ENCODE data around the gene STK16. TPM values are rescaled to one million over a fixed set of nuclear protein-coding genes. Genes with fewer than 3 reads are reported as not detected.

STK16 gene
- total RNA-seq, 1 experiment from 2014 or later: 22.0 TPM

- no peaks in the 10 kb centered on the region for H3K27me3 ChIP-seq (replicated peaks; ENCODE audit: insufficient read depth, low read depth, low read length, poor library complexity)
- ChIA-PET POLR2A (ENCODE audit: low non-redundant PET) (no interaction called here), CTCF (no interaction called here)
- H3K4me1 ChIP-seq (ENCODE audit: insufficient read depth, low read length, poor library complexity, severe bottlenecking): peaks cover 23% of the 10 kb centered on the region
- peak overlapping the region; percentile 91 for H3K27ac ChIP-seq (ENCODE audit: low read depth, low read length, poor library complexity, severe bottlenecking)
- DNase-seq (ENCODE audit: low spot score): no peak
- no peaks in the 10 kb centered on the region for H3K9me3 ChIP-seq (ENCODE audit: low read depth, low read length, poor library complexity, severe bottlenecking)
- BruUV-seq (replicated peaks): no TSS peak
- intact Hi-C loops (cut with micrococcal nuclease; ENCODE audit: unreplicated experiment): loop anchor here (5.0 kb wide), 1 partner anchor 39 kb away; the partner anchor contains the start of genes CNPPD1 and RETREG2
- peak overlapping the region; percentile 66 for H3K4me3 ChIP-seq (ENCODE audit: low read depth, low read length, poor library complexity, severe bottlenecking)
- peaks cover 63% of the 10 kb centered on the region for H3K36me3 ChIP-seq (ENCODE audit: insufficient read depth, low read length, poor library complexity, severe bottlenecking)
- TF ChIP-seq EZH2 (IDR thresholded peaks at IDR 0.05; ENCODE audit: borderline replicate concordance, low read depth, low read length, poor library complexity, severe bottlenecking) (no peak), CTCF (conservative IDR thresholded peaks at IDR 0.05; ENCODE audit: low read depth, low read length) (no peak)
Measured at GRCh38 chr2:219215871-219216534, 29.3 kb upstream of the STK16 start.

GRCh38 chr2:219216535-219216915 is 28.8 kb upstream of the STK16 start:
- peak overlapping the region; percentile 91 for H3K27ac ChIP-seq (ENCODE audit: low read depth, low read length, poor library complexity, severe bottlenecking)
- peak overlapping the region; percentile 66 for H3K4me3 ChIP-seq (ENCODE audit: low read depth, low read length, poor library complexity, severe bottlenecking)
- TF ChIP-seq EZH2 (IDR thresholded peaks at IDR 0.05; ENCODE audit: borderline replicate concordance, low read depth, low read length, poor library complexity, severe bottlenecking) (no peak), CTCF (conservative IDR thresholded peaks at IDR 0.05; ENCODE audit: low read depth, low read length) (no peak)
- no peaks in the 10 kb centered on the region for H3K27me3 ChIP-seq (replicated peaks; ENCODE audit: insufficient read depth, low read depth, low read length, poor library complexity)
- ChIA-PET POLR2A (ENCODE audit: low non-redundant PET) (interaction anchor here (0.8 kb wide), 1 partner anchor 16 kb away, joined by 5 read pairs; no protein-coding TSS in a partner anchor), CTCF (no interaction called here)
- H3K36me3 ChIP-seq (ENCODE audit: insufficient read depth, low read length, poor library complexity, severe bottlenecking): peaks cover 64% of the 10 kb centered on the region
- H3K4me1 ChIP-seq (ENCODE audit: insufficient read depth, low read length, poor library complexity, severe bottlenecking): peaks cover 23% of the 10 kb centered on the region
- H3K9me3 ChIP-seq (ENCODE audit: low read depth, low read length, poor library complexity, severe bottlenecking): no peaks in the 10 kb centered on the region
- intact Hi-C loops (cut with micrococcal nuclease; ENCODE audit: unreplicated experiment): loop anchor here (5.0 kb wide), 1 partner anchor 39 kb away; the partner anchor contains the start of genes CNPPD1 and RETREG2
- no TSS peak for BruUV-seq (replicated peaks)
- DNase-seq (ENCODE audit: low spot score): no peak

- no peak for DNase-seq (ENCODE audit: low spot score)
- intact Hi-C loops (cut with micrococcal nuclease; ENCODE audit: unreplicated experiment): loop anchor here (5.0 kb wide), 1 partner anchor 41 kb away; the partner anchor contains the start of genes CNPPD1 and RETREG2
Measured at GRCh38 chr2:219218217-219218731, 27.0 kb upstream of the STK16 start.

More at GRCh38 chr2:219218217-219218731, 27.0 kb upstream of the STK16 start:
- ChIA-PET CTCF (interaction anchor here (0.6 to 1.0 kb wide), 3 partner anchors 30 to 77 kb away, joined by 4 to 9 read pairs (median 4); no protein-coding TSS in a partner anchor), POLR2A (ENCODE audit: low non-redundant PET) (no interaction called here)
- TF ChIP-seq EZH2 (IDR thresholded peaks at IDR 0.05; ENCODE audit: borderline replicate concordance, low read depth, low read length, poor library complexity, severe bottlenecking) (no peak), CTCF (conservative IDR thresholded peaks at IDR 0.05; ENCODE audit: low read depth, low read length) (no peak)
- BruUV-seq (replicated peaks): no TSS peak
- peaks cover 66% of the 10 kb centered on the region for H3K36me3 ChIP-seq (ENCODE audit: insufficient read depth, low read length, poor library complexity, severe bottlenecking)
- peak overlapping the region; percentile 66 for H3K4me3 ChIP-seq (ENCODE audit: low read depth, low read length, poor library complexity, severe bottlenecking)
- H3K9me3 ChIP-seq (ENCODE audit: low read depth, low read length, poor library complexity, severe bottlenecking): no peaks in the 10 kb centered on the region
- peaks cover 23% of the 10 kb centered on the region for H3K4me1 ChIP-seq (ENCODE audit: insufficient read depth, low read length, poor library complexity, severe bottlenecking)
- peak overlapping the region; percentile 91 for H3K27ac ChIP-seq (ENCODE audit: low read depth, low read length, poor library complexity, severe bottlenecking)
- no peaks in the 10 kb centered on the region for H3K27me3 ChIP-seq (replicated peaks; ENCODE audit: insufficient read depth, low read depth, low read length, poor library complexity)

All from A673 (cell line).